Esophagus squamous epithelium (tissue), 5 donors: ENCODE results near the gene DLG2. TPM values are rescaled to one million over a fixed set of nuclear protein-coding genes. Genes with fewer than 3 reads are reported as not detected.
"Not testable (repeated sequence)": the region's sequence is repeated elsewhere in the genome, so short reads cannot be mapped to it uniquely, and the experiment has no call there.

Experiments used
- DNase-seq: peaks from one replicate; lab custom pipeline; 2025; lab: John Stamatoyannopoulos, UW
- H3K27ac ChIP-seq, 4 donors: fragments of 200-600 bp; sonication (generic); one replicate each; pipeline ENCODE4 v1.5.1; 2016 to 2019; ENCODE audit warnings: mild to moderate bottlenecking in 1 of 4
- H3K27me3 ChIP-seq, 4 donors: fragments of 200-600 bp; sonication (generic); 1 replicate in 3 of 4; 2 replicates in 1 of 4; pipeline versions ENCODE4 v1.5.1 to v1.6.0; 2017 to 2021; ENCODE audit warnings: antibody characterized with exemption in 1 of 4
- H3K36me3 ChIP-seq, 3 donors: fragments of 200-600 bp; sonication (generic); one replicate each; pipeline ENCODE4 v1.5.1; 2016 to 2019
- H3K4me1 ChIP-seq, 3 donors: fragments of 200-600 bp; sonication (generic); one replicate each; pipeline ENCODE4 v1.5.1; 2017 to 2019
- H3K4me3 ChIP-seq, 4 donors: fragments of 200-600 bp; sonication (generic); 1 replicate in 3 of 4; 2 replicates in 1 of 4; pipeline ENCODE4 v1.5.1; 2016 to 2019; ENCODE audit warnings: mild to moderate bottlenecking in 2 of 4, moderate library complexity in 1 of 4
- H3K9me3 ChIP-seq, 3 donors: fragments of 200-600 bp; sonication (generic); one replicate each; pipeline ENCODE4 v1.5.1; 2016 to 2019
- CTCF ChIP-seq, 6 experiments: fragments of 450-650 bp in 4 of 6; fragments of 200-600 bp in 2 of 6; sonication (generic) in 2 of 6; IDR thresholded peaks; one replicate each; pipeline ENCODE4 v1.5.1; 2016 to 2019; ENCODE audit warnings: antibody characterized with exemption in 6 of 6, mild to moderate bottlenecking in 4 of 6, moderate library complexity in 4 of 6
- POLR2A ChIP-seq, 4 donors: fragments of 450-650 bp; IDR thresholded peaks; one replicate each; pipeline ENCODE4 v1.6.1; 2017; ENCODE audit warnings: antibody characterized with exemption in 4 of 4, mild to moderate bottlenecking in 4 of 4, moderate library complexity in 3 of 4
- WGBS, 2 donors: methylation state at CpG; one replicate each; pipeline ENCODE4 v1.1.5; 2018; 5-methylcytosine and 5-hydroxymethylcytosine counted together
- intact Hi-C: fragments of 100-400 bp; cut with DNase I; formaldehyde crosslinking; loops from one replicate; pipeline ENCODE4 v1.15.0; 2022
- total RNA-seq, 4 donors: library from RNA; depleted of rRNA; stranded (reverse); fragments of >200 nt; gene quantifications; one replicate each; pipeline ENCODE4 v1.1.0, GENCODE V29; 2016
- donor health status: DM: yes; HTN: yes; CAD: no.

DLG2 gene
- total RNA-seq, 4 donors from 2014 or later = 2.9 to 27.7 (median 12.6) TPM

- no peak for DNase-seq
- no peaks in the 10 kb centered on the region for H3K27me3 ChIP-seq
- 70 to 76% methylated on average over 8 to 10 of the region's 11 CpGs for WGBS, 2 donors
- intact Hi-C loops = no loop called here
- no peak overlapping the region for H3K4me3 ChIP-seq
- H3K36me3 ChIP-seq = no peaks in the 10 kb centered on the region
- no peak overlapping the region for H3K27ac ChIP-seq
- peaks cover 0 to 7% (median 0%) of the 10 kb centered on the region in 3 donors for H3K4me1 ChIP-seq
- no peaks in the 10 kb centered on the region for H3K9me3 ChIP-seq
- TF ChIP-seq POLR2A (IDR thresholded peaks at IDR 0.05) = no peak
- no peak for TF ChIP-seq CTCF (IDR thresholded peaks at IDR 0.05)
These were observed 2171.1 kb downstream of the DLG2 start for GRCh38 chr11:83456075-83456474.

GRCh38 chr11:83455356-83455755 lies 2171.8 kb downstream of the DLG2 start:
- Histone ChIP-seq H3K27ac (no peak overlapping the region), H3K9me3 (no peaks in the 10 kb centered on the region)
- 78% methylated on average over 3 of the region's 3 CpGs for WGBS, 2 donors

GRCh38 chr11:83454674-83455073 lies 2172.5 kb downstream of the DLG2 start:
- 56 to 85% methylated on average over 1 of the region's 1 CpG for WGBS, 2 donors
- H3K27ac ChIP-seq = no peak overlapping the region
- intact Hi-C loops = no loop called here

More at GRCh38 chr11:83455356-83455755, 2171.8 kb downstream of the DLG2 start:
- peaks cover 0 to 7% (median 0%) of the 10 kb centered on the region in 3 donors for H3K4me1 ChIP-seq
- intact Hi-C loops = no loop called here
- H3K27me3 ChIP-seq = no peaks in the 10 kb centered on the region
- H3K36me3 ChIP-seq = no peaks in the 10 kb centered on the region
- no peak overlapping the region for H3K4me3 ChIP-seq
- DNase-seq = no peak
- TF ChIP-seq CTCF (IDR thresholded peaks at IDR 0.05) = no peak
- no peak for TF ChIP-seq POLR2A (IDR thresholded peaks at IDR 0.05)

GRCh38 chr11:83449338-83449913 lies 2177.7 kb downstream of the DLG2 start:
- intact Hi-C loops = no loop called here
- Histone ChIP-seq H3K4me3 (no peak overlapping the region), H3K36me3 (no peaks in the 10 kb centered on the region), H3K27ac (no peak overlapping the region), H3K4me1 (no peaks in the 10 kb centered on the region), H3K27me3 (no peaks in the 10 kb centered on the region), H3K9me3 (no peaks in the 10 kb centered on the region)
- no peak for DNase-seq
- TF ChIP-seq POLR2A (IDR thresholded peaks at IDR 0.05) (no peak), CTCF (IDR thresholded peaks at IDR 0.05) (no peak)
- WGBS, 2 donors = 81 to 90% methylated on average over 4 of the region's 4 CpGs

More at GRCh38 chr11:83454674-83455073, 2172.5 kb downstream of the DLG2 start:
- no peaks in the 10 kb centered on the region for H3K9me3 ChIP-seq
- no peaks in the 10 kb centered on the region for H3K27me3 ChIP-seq
- no peak for TF ChIP-seq POLR2A (IDR thresholded peaks at IDR 0.05)
- no peak for TF ChIP-seq CTCF (IDR thresholded peaks at IDR 0.05)
- no peak overlapping the region for H3K4me3 ChIP-seq
- H3K4me1 ChIP-seq = peaks cover 0 to 2% (median 0%) of the 10 kb centered on the region in 3 donors
- no peaks in the 10 kb centered on the region for H3K36me3 ChIP-seq
- DNase-seq = no peak

- Histone ChIP-seq H3K36me3 (no peaks in the 10 kb centered on the region), H3K4me3 (no peak overlapping the region), H3K27ac (no peak overlapping the region), H3K27me3 (no peaks in the 10 kb centered on the region), H3K4me1 (no peaks in the 10 kb centered on the region), H3K9me3 (no peaks in the 10 kb centered on the region)
- no peak for TF ChIP-seq CTCF (IDR thresholded peaks at IDR 0.05)
- no peak for TF ChIP-seq POLR2A (IDR thresholded peaks at IDR 0.05)
- intact Hi-C loops = no loop called here
- 95% methylated on average over 2 of the region's 2 CpGs; no CpG with 5 or more reads in 1 of the 2 donors for WGBS, 2 donors
- no peak for DNase-seq
These were observed 2178.5 kb downstream of the DLG2 start for GRCh38 chr11:83448686-83449085.

GRCh38 chr11:83443880-83444279 lies 2183.3 kb downstream of the DLG2 start:
- H3K27me3 ChIP-seq, H3K27ac ChIP-seq, H3K36me3 ChIP-seq, H3K9me3 ChIP-seq, H3K4me3 ChIP-seq, H3K4me1 ChIP-seq, intact Hi-C loops, DNase-seq: not testable (repeated sequence)
- 57 to 64% methylated on average over 6 of the region's 6 CpGs for WGBS, 2 donors
